Measurements from ENCODE around the gene HELZ.

- TF ChIP-seq, protein P1, sequence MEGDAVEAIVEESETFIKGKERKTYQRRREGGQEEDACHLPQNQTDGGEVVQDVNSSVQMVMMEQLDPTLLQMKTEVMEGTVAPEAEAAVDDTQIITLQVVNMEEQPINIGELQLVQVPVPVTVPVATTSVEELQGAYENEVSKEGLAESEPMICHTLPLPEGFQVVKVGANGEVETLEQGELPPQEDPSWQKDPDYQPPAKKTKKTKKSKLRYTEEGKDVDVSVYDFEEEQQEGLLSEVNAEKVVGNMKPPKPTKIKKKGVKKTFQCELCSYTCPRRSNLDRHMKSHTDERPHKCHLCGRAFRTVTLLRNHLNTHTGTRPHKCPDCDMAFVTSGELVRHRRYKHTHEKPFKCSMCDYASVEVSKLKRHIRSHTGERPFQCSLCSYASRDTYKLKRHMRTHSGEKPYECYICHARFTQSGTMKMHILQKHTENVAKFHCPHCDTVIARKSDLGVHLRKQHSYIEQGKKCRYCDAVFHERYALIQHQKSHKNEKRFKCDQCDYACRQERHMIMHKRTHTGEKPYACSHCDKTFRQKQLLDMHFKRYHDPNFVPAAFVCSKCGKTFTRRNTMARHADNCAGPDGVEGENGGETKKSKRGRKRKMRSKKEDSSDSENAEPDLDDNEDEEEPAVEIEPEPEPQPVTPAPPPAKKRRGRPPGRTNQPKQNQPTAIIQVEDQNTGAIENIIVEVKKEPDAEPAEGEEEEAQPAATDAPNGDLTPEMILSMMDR (IDR thresholded peaks at IDR 0.05), result no peak
- TF ChIP-seq EP300 (IDR thresholded peaks at IDR 0.05), result no peak
- TF ChIP-seq POLR2A (IDR thresholded peaks at IDR 0.05), result no peak
Observed at GRCh38 chr17:67044940-67045339, 200.1 kb downstream of the HELZ start.

All from ovary (tissue), 3 donors.